Measurements from ENCODE around the gene NPVF. TPM values are rescaled to one million over a fixed set of nuclear protein-coding genes. Genes with fewer than 3 reads are reported as not detected.

NPVF gene
- total RNA-seq, 1 experiment from 2014 or later: not detected

DNA sequence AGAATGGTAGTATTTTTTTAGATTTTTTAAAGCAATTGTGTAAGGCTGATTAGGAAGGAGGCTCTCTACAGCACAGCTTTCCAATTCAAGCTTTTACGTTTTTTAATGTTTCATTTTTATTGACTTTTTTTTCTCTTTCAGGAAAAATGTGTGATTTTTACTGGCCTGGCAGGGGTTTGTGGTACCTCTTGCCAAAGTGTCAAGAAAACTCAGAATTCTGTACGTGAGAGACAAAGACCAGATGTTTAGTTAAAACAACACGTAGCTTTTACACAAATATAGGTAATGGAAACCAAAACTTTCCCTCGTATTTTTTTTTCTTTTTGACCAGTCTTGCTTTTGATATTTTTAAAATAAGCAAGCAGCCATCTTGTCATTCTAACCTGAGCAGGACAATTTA, 6.0 kb upstream of the NPVF start:
- DNase-seq (ENCODE audit: low read depth): no peak

DNA sequence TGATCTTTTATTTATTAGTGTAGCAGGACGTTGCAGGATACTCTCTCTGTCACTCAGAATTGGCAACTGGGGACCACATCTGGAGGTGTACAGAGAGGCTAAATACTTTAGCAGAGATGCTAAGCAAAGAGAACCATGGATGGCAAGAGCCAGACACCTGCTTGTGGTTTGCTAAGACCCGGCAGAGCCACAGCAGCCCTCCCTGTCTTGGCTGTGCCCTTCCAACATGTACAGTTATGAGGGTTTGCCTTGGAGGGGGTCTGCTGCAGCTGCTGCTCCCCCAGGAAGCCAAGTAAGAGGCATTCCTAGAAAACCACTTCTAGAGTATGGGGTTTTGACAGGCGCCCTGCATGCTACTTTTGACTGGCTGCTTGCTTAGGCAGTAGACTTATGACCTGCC, 5.1 kb downstream of the NPVF start:
- DNase-seq (ENCODE audit: low read depth): no peak

DNA sequence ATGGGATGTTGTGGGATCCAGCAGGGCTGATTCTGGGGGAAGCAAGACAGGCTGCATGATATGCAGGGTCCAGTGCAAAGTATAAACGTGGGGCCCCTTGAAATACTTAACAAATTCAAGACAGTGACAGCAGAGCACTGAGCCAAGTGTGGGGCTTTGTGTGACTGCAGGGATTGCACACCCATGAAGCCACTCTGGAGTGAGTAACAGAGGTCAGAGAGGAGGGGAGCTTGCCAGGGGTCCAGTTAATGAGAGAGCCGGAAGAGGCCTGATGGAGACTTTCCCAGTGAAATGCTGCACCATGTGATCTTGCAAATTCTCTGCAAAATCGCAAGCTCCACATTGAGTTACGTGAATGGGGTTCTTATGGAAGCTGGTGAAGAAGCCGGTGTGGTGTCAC, 5.6 kb downstream of the NPVF start:
- DNase-seq (ENCODE audit: low read depth): no peak

DNA sequence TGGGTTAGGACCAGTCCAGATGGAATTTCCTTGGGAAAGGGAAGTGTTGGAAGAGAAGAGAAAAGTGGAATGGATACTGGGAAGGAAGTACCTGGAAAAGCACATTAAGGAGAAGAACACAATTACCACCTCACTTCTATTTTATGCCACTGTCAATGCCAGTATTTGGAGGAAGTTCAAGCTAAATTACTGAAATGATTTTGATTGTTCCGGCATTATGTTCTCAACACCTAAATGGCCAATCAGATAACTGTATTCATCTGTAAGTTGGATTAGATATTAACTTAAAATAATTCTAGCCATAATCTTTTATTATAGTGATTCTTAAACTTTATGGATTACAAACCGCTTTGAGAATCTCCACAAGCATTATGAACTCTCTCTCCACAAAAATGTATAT, 7.3 kb downstream of the NPVF start:
- no peak for DNase-seq (ENCODE audit: low read depth)

DNA sequence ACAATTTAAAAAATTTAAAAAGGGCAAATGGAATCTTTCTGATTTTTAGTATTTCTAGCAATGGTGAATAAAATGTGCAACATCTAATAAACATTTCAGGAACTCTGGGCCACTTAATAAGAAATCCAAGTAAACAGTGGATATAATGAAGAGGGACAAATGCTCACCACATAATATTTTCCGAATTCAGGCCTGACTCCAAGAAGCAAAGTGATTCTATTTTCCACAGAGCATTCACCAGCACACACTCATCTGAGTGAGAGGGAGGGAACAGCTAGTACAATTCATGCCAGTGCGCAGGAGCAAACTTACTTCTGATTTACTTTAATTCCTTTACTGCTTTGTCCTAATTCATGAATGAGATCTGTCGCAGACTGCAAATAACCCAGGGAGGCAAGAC, 10.1 kb downstream of the NPVF start:
- DNase-seq (ENCODE audit: low read depth): no peak

DNA sequence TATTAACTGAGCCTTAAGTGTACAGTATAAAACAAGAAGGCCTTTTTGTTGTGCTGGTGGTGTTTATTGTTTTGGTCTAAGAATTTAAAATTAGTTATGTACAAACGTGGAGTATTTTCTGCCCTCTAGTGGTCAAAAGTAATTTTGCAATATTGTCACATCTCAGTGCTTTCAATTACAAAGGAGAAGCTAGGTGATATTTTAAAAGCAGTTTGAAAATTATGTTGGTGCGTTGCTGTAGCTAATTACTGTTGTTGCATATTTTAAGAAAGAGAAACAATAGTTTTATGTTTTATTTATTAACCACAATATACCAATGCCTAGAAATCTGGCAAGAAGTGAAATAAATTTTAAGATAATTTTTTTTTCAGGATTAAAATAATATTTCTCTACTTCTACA, 11.4 kb downstream of the NPVF start:
- peak; percentile 60 for DNase-seq (ENCODE audit: low read depth)

DNA sequence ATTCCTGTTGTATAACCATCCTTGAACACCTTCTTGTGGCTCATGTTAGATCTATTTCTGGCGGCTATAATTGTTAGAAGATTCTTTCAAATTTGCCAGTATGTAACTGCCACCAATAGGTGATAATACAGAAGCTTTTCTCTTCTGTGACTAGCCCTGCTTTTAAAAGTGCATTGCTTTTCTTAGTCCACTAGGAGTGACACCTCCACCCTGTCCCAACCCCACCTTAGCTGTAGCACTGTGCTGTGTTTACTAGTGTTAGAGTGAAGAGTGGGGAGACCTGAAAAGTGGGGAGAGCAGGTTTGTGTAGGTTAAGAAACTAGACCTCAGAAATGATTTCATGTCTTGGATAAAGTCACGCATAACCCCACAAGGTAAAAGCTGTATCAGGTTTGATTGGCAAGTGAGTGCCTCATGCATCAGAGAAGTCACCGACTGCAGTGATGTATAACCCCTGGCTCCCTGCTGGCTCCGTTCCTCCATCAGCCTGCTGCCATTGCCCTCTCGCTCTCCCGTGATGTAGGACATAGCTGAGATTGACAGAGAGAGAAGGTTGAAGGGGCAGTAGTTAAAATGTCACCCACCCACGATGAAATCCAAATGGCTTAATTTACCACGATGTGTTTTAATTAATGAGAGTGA, 12.5 kb downstream of the NPVF start:
- peak; percentile 4 for DNase-seq (ENCODE audit: low read depth)

DNA sequence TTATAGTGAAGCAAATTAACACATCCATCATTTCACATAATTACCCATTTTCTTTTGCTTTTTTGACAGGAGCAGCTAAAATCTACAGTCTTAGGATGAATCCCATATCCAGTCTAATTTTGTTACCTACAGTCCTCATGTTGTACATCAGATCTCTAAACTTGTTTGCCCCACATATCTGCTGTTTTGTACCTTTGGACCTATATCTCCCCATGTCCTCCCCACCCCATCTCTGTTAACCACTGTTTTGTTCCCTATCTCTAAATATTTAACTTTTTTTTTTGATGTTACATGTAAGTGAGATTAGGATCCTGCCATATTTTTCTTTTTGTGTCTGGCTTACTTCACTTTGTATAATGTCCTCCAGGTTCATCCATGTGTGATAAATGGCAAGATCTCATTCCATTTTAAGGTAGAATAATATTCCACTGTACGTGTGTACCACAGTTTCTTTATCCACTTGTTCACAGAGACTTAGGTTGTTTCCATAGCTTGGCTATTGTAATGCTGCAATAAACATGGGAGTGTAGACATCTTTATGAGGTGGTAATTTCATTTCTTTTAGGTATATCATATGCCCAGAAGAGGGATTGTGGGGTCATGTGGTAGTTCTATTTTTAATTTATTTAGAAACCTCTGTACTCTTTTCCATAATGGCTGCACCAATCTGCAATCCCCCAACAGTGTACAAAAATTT, 19.6 kb downstream of the NPVF start:
- DNase-seq (ENCODE audit: low read depth): no peak

DNA sequence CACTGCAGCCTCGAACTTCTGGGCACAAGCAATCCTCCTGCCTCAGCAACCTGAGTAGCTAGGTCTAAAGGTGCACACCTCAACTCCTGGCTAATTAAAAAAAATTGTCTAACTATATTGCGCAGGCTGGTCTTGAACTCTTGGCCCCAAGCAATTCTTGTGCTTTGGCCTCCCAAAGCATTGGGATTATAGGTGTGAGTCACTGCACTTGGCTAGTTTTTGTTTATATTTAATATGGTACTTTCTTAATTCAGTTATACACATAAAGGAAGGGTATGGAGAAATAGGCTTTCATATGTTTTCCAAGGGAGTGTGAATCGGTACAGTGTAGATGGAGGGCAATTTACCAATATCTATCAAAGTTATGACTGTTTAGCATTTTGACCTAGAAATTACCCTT, 20.4 kb downstream of the NPVF start:
- no peak for DNase-seq (ENCODE audit: low read depth)

DNA sequence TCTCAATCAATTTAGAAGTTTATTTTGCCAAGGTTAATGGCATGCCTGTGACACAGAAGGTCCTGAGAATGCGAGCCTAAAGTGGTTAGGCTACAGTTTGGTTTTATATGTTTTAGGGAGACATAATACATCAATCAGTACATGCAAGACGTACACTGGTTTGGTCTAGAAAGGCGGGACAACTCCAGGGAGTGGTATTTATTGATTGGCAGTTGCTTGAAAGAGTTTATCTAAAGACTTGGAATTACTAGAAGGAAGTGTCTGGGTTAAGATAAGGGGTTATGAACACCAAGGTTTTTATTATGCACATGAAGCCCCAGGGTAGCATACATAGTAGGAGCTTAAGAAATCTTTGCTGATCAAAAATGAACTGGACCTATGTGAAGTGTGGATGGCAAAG, 21.5 kb downstream of the NPVF start:
- no peak for DNase-seq (ENCODE audit: low read depth)

DNA sequence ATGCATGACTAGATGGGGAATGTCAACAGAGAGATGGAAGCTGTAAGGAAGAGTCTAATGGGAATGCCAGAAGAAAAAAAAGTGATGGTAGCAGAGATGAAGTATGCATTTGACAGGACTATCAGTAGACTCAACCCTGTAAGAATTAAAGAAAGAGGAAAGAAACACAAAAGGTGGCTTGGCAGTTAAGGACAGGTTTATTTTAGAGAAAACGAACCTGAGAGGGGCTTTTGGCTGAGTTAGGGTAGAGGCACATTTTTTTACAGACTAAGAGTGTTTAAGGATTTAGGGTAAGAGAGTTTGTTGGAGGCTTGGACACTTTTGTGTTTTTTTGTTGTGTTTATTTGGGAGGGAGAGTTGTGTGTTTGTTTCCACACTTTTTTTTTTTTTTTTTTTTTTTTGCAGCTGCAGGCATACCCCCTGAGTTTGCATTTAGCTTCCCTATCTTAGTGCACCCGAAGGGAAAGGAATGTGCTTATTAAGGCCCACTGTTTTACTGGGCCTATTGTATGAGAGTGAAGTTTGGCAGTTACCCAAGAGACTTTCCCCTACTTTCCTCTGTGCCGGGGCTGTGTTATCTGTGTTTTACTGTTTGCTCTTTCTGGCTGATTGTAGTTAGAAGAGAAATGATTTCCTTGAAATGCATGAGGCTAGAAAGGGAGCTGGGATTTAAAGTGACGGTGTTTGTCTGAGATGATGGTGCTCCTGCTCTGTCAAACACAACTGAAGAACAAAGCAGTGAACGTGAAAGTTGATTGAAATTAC, 32.0 kb downstream of the NPVF start:
- no peak for DNase-seq (ENCODE audit: low read depth)

DNA sequence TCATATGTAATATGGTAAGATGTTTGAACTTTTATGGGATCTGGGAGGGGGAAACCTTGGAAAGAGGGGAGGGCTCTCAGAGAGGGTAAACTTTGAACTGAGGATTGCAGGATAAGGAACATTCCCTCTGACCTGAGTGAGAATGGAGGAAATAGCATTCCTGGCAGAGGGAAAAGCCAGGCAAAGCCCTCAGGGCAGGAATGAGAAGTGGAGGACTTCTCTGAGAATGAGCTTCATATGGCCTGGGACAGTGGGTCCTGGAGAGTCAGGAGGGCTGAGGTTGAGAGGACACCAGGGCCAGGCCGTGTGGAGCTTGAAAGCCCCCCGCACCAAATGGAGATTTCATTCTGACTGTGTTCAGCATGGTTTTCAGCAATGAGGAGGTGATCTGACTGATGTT, 34.2 kb downstream of the NPVF start:
- DNase-seq (ENCODE audit: low read depth): no peak

DNA sequence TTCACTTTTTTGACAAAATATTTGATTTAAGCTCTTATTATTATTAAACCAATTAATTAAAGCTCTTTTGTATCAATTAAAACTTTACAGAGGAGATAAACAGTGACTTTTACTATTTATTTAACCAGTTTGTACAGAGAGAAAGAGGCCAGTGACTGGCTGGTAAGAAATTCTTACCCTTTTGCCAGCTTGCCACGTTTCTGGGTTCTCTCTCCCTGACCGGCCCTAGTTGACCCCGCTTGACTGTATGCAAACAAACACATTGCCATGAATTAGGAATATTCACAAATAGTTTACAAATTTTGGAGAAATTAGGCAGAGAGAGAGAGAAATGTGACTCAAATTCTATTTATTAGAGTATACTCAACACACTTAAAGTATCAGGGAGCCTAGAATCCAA, 36.2 kb downstream of the NPVF start:
- no peak for DNase-seq (ENCODE audit: low read depth)

DNA sequence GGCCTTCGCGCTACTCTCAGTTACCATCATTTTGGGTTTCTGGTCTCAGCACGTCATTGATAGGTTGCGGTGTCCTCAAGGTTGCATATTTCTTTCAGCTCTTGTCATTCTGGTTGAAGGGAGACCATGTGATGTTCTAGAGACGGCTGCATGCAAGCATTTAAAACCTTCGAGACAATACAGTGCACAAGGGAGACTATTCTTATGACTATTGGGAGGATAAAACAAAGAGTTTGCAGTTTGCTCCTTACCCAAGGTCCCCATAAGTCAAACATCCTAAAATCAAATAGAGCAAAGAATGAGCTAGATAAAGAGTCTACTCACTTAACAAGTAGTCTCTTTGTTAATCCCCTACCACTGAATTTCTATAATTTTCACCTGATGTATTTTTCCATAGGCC, 39.1 kb downstream of the NPVF start:
- no peak for DNase-seq (ENCODE audit: low read depth)

DNA sequence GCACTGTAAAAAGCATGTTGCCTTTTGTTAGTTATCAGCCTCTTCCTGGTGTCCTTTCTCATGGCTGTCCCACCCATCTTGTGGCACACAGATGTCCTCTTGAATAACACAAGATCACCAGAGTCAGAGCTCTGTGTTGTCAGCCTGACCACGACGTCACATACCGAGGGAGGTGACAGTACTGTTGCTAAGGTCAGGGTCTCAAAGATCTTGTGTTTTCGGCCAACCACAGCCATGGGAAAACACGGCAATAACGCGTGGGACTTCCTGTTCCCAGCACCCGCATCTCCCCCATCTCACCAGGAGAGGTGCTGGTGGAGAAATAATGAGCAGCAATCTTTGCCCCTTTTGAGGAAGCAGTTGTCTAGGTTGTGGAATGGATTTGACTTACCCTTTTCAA, 40.4 kb downstream of the NPVF start:
- DNase-seq (ENCODE audit: low read depth): no peak

DNA sequence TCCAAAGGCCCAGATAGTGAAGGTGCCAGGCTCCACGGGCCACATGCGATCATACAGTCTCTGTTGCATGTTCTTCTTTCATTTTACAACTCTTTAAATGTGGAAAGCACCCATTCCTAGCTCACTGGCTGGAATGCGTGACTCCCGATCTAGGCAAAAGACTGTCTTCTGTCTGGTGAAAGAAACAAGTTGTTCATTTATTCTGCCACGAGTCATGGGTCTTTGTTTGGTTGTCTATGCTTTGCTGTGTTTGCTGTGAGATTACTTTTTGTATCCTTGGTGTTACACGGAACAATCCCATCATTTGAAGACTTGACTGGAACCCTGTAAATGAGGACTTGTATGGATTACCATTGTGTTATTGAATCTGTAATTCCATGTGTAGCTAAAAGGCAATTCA, 41.9 kb downstream of the NPVF start:
- DNase-seq (ENCODE audit: low read depth): no peak

DNA sequence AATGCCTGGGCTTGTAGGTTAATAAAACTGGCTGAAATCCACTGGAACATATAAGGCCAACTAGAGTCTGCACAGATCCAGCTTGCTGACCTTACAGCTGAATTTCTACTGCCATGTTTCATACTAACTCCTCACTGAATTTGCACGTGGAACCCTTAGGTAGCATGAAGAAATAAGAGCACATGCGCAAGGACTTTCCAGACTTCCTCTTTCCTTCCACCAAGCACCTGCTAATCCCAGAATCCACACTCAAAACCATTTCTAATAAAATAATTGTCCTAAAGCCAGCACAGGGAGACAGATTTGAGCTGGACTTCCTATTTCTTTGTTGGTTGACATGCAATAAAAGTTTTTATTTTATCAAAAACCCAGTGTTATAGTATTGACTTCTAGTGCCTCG, 46.8 kb downstream of the NPVF start:
- DNase-seq (ENCODE audit: low read depth): no peak

DNA sequence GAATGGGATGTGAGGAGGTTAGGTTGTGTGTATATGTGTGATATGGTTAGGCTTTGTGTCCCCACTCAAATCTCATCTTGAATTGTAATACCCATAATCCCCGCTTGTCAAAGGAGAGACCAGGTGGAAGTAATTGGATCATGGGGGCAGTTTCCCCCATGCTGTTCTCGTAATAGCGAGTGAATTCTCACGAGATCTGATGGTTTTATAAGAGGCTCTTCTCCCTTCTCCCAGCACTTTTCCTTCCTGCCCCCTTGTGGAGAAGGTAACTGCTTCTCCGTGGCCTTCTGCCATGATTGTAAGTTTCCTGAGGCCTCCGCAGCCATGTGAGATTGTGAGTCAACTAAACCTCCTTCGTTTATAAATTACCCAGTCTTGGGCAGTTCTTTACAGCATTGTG, 47.3 kb downstream of the NPVF start:
- DNase-seq (ENCODE audit: low read depth): peak; percentile 19

DNA sequence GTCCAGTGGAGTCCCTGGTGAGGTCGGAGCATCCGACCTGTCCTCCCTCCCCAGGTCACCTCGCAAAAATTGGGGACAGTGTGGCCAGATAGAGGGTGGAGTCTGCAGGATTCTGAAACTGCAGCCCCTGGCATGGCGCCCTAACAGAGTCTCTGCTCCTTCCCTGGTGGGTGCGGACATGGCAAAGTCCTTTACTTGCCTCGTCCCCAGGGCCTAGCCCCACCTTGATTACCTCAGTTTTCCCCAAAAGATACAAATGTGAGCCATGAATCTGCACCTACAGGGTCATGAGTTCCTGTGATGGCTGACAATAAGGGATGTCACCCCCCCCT, 47.7 kb downstream of the NPVF start:
- no peak for DNase-seq (ENCODE audit: low read depth)

DNA sequence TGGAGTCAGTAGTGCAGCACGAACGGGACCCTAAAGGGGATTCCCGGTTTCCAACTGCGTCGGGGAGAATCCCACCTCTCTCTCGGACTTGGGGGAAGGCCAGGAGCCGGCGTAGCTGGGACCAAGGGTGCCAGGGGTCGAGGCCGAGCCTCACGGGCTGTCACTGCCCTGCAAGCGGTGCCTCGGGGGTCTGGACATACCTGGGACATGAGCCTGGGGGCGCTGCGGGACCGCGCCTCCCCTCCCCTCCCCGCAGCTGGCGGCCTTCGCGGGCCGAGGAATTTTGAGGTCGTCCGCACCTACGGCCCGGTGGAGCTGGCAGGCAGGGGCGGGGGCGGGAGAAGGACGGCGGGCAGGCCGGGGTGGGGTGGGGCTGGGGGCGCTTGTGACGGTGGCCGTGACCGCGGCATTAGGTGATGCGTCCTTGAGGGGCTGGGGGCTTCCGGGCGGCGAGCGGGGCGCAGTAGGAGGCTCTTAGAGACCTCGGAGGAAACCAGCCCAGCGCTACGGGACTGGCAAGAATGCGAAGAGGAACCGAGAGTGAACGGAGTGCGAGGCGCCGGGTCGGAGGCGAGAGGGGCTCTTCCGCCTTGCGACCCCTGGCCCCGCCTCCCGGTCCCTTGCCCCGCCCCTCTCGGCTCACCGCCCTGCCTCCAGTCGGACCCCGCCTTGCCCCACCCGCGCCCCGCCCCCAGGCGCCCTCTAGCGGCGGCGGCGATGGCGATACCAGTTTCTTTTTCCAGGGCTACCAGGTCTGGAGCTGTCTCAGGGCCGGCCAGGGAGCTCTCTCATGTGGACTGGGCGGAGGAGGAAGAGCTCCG, 48.3 kb downstream of the NPVF start:
- peak; percentile 78 for DNase-seq (ENCODE audit: low read depth)

DNA sequence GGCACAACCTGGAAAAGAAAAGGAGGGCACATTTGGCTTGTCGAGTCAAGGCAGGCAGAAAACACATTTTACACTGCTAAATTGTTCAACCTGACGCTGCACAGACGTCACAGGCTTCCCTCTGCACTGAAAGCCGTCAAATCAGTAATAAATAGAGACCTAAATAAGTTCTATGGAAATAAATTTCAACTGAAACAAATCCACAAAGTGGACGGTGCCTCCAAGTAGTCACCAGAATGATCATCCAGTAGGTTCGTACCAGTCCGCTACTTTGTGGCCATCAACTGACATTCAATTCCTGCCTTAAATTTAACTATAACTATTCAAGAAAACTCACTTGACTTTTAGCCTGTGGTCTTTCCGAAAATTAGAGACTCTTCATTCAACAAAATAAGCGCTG, 49.0 kb downstream of the NPVF start:
- no peak for DNase-seq (ENCODE audit: low read depth)
